Panc1 (cell line): ENCODE results near the gene MTCH1. TPM values are rescaled to one million over a fixed set of nuclear protein-coding genes. Genes with fewer than 3 reads are reported as not detected.

Source experiments
- ATAC-seq: fragments of 200-7000 bp; cut with Tn5 transposase; 2 replicates; pipeline ENCODE4 v1.9.1; 2020; ENCODE audit warnings: mild to moderate bottlenecking, moderate library complexity
- BruUV-seq: library from RNA; stranded (reverse); fragments of 400-500 nt; replicated peaks from 2 replicates; lab custom pipeline; 2021; lab: Mats Ljungman, UMichigan
- CTCF ChIA-PET: fragments of 300-600 bp; sonication (Branson Sonifier 250); formaldehyde crosslinking; loops from one replicate; lab custom pipeline; 2022; ENCODE audit warnings: antibody characterized with exemption; lab: Charles Lee
- POLR2A ChIA-PET: fragments of 300-600 bp; sonication (Branson Sonifier 250); formaldehyde crosslinking; loops from one replicate; lab custom pipeline; 2022; ENCODE audit warnings: antibody characterized with exemption; lab: Charles Lee
- DNase-seq: peaks from one replicate; pipeline ENCODE4 v3.0.0-alpha.2; 2010; ENCODE audit warnings: low read depth, low spot score
- H3K27ac ChIP-seq: 2 replicates; pipeline ENCODE4 v1.5.1; 2011; ENCODE audit warnings: mild to moderate bottlenecking, low read length, inconsistent platforms
- H3K27me3 ChIP-seq: fragments of 200-500 bp; sonication (Bioruptor generic); 2 replicates; pipeline ENCODE4 v1.6.0; 2014; ENCODE audit warnings: low read length, inconsistent platforms; ENCODE audit not compliant: control insufficient read depth, insufficient read depth
- H3K36me3 ChIP-seq: fragments of 200-500 bp; sonication (Bioruptor generic); 2 replicates; pipeline ENCODE4 v1.5.1; 2014; ENCODE audit warnings: inconsistent platforms, mild to moderate bottlenecking, low read length, moderate library complexity; ENCODE audit not compliant: control insufficient read depth, insufficient read depth
- H3K4me1 ChIP-seq: 2 replicates; pipeline ENCODE4 v1.5.1; 2011; ENCODE audit warnings: inconsistent platforms, mild to moderate bottlenecking, low read length, moderate library complexity; ENCODE audit not compliant: control insufficient read depth, insufficient read depth
- H3K4me3 ChIP-seq, 2 experiments: 2 replicates each; pipeline ENCODE4 v1.5.1; 2011 to 2012; ENCODE audit warnings: low read depth in 2 of 2, low read length in 2 of 2, mild to moderate bottlenecking in 2 of 2, inconsistent platforms in 1 of 2, moderate library complexity in 1 of 2
- H3K9me3 ChIP-seq: fragments of 200-500 bp; sonication (Bioruptor generic); 2 replicates; pipeline ENCODE4 v1.5.1; 2014; ENCODE audit warnings: low read depth, mild to moderate bottlenecking, inconsistent platforms, low read length, moderate library complexity; ENCODE audit not compliant: control insufficient read depth, insufficient read depth
- CTCF ChIP-seq: fragments of 450-650 bp; IDR thresholded peaks from 2 replicates; pipeline ENCODE4 v1.5.1; 2017; ENCODE audit warnings: mild to moderate bottlenecking
- POLR2AphosphoS5 ChIP-seq: IDR thresholded peaks from 2 replicates; pipeline ENCODE4 v1.6.1; 2012; ENCODE audit warnings: mild to moderate bottlenecking, low read depth, low read length, moderate library complexity
- REST ChIP-seq, 2 experiments: IDR thresholded peaks; 2 replicates each; pipeline ENCODE4 v1.6.1; 2011 to 2012; ENCODE audit warnings: low read depth in 2 of 2, control low read depth in 1 of 2, low read length in 1 of 2, mild to moderate bottlenecking in 1 of 2, moderate library complexity in 1 of 2; ENCODE audit not compliant: insufficient read depth in 1 of 2
- SIN3A ChIP-seq: IDR thresholded peaks from 2 replicates; pipeline ENCODE4 v1.6.1; 2012; ENCODE audit warnings: low read depth, mild to moderate bottlenecking, low read length, moderate library complexity, borderline replicate concordance; ENCODE audit not compliant: insufficient read depth
- TCF7L2 ChIP-seq: IDR thresholded peaks from 2 replicates; pipeline ENCODE4 v1.6.1; 2011; ENCODE audit warnings: mild to moderate bottlenecking, low read depth, low read length, inconsistent platforms
- in situ Hi-C: cut with HindIII; loops from 2 replicates; pipeline ENCODE4 v1.10.0; 2016; ENCODE audit warnings: low sequenced_read_pairs, low pct_unique_long_range_greater_than_20kb
- intact Hi-C: fragments of 100-400 bp; cut with micrococcal nuclease; formaldehyde crosslinking; loops from one replicate; pipeline ENCODE4 v1.10.0; 2022; ENCODE audit not compliant: unreplicated experiment
- total RNA-seq: library from RNA; stranded (reverse); gene quantifications from one replicate; pipeline ENCODE4 v1.2.1, GENCODE V29; 2021; ENCODE audit not compliant: unreplicated experiment

MTCH1 gene
- total RNA-seq, 1 experiment from 2014 or later: 223 TPM

GRCh38 chr6:36969988-36970891 lies 15.8 kb downstream of the MTCH1 start:
- no peak for DNase-seq
- no TSS peak for BruUV-seq
- ChIA-PET POLR2A (interaction anchor here (0.6 kb wide), 1 partner anchor 9 kb away, joined by 9 read pairs; no protein-coding TSS in a partner anchor), CTCF (interaction anchor here (0.6 kb wide), 1 partner anchor 56 kb away, joined by 7 read pairs; no protein-coding TSS in a partner anchor)
- ATAC-seq: no peak
- no peaks in the 10 kb centered on the region for H3K4me1 ChIP-seq
- in situ Hi-C loops: no loop called here
- no peak overlapping the region for H3K4me3 ChIP-seq
- no peak overlapping the region for H3K27ac ChIP-seq
- no peaks in the 10 kb centered on the region for H3K9me3 ChIP-seq
- intact Hi-C loops: no loop called here
- H3K36me3 ChIP-seq: peaks cover 22% of the 10 kb centered on the region
- TF ChIP-seq POLR2AphosphoS5: no peak
- TF ChIP-seq CTCF: no peak
- H3K27me3 ChIP-seq: no peaks in the 10 kb centered on the region

GRCh38 chr6:36969240-36969691 lies 16.7 kb downstream of the MTCH1 start:
- TF ChIP-seq REST (IDR thresholded peaks at IDR 0.05; ENCODE audit: insufficient read depth in 1 of 2, low read depth in 2 of 2, low read length in 1 of 2): no peak
- TF ChIP-seq POLR2AphosphoS5: no peak
- no peak overlapping the region for H3K27ac ChIP-seq
- no peaks in the 10 kb centered on the region for H3K27me3 ChIP-seq
- ATAC-seq (no peak), DNase-seq (no peak)
- peaks cover 19% of the 10 kb centered on the region for H3K36me3 ChIP-seq
- no peaks in the 10 kb centered on the region for H3K9me3 ChIP-seq
- intact Hi-C loops (no loop called here), in situ Hi-C loops (no loop called here)
- BruUV-seq: no TSS peak
- ChIA-PET CTCF (no interaction called here), POLR2A (no interaction called here)
- H3K4me1 ChIP-seq: no peaks in the 10 kb centered on the region
- H3K4me3 ChIP-seq: no peak overlapping the region

GRCh38 chr6:36968266-36968977 lies 17.6 kb downstream of the MTCH1 start:
- Histone ChIP-seq H3K4me1 (no peaks in the 10 kb centered on the region), H3K27ac (no peak overlapping the region), H3K9me3 (no peaks in the 10 kb centered on the region), H3K27me3 (no peaks in the 10 kb centered on the region), H3K36me3 (peaks cover 16% of the 10 kb centered on the region), H3K4me3 (no peak overlapping the region)
- no peak for DNase-seq
- intact Hi-C loops: no loop called here
- no peak for TF ChIP-seq CTCF
- no peak for TF ChIP-seq POLR2AphosphoS5
- no peak for TF ChIP-seq REST (IDR thresholded peaks at IDR 0.05; ENCODE audit: insufficient read depth in 1 of 2, low read depth in 2 of 2, low read length in 1 of 2)
- TF ChIP-seq SIN3A: no peak
- TF ChIP-seq TCF7L2: no peak
- no peak for ATAC-seq
- in situ Hi-C loops: no loop called here
- CTCF ChIA-PET: interaction anchor here (0.5 kb wide), 1 partner anchor 388 kb away, joined by 3 read pairs; no protein-coding TSS in a partner anchor
- POLR2A ChIA-PET: no interaction called here
- BruUV-seq: TSS peak; percentile 96
